Stimulated activated CD8-positive, alpha-beta memory T cell treated with anti-CD3 and anti-CD28 coated beads, Interleukin-15, amount 100 ng/mL, for 48 hours (primary cell): ENCODE data around the gene OR7A17.

ENCODE experiments used
- DNase-seq, 2 donors: peaks; one replicate each; pipeline ENCODE4 v3.0.0-alpha.2; 2020; ENCODE audit warnings: low read depth in 2 of 2

Gene OR7A17

DNA sequence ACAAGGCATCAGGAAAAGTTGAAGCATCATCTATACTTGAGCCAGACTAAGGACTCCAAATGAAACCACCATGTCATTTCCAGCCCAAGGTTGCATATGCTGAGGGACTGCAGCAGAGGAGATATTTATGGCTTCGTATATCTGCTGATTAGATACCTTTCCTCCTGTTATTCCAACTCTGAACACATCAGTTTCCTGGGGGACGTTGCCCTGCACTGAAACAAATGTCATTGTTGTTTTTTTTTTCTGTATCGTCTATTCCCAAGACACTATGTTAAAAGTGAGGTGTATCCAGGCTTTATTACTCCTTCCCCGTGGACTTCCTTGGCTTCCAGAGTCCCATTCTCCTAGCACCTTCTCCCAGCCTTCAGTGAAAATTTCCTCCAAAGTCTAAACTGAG is at the start of gene OR7A17:
Gene OR7A17 (minus strand): TSS at position 101 of the 400 bp plus-strand sequence. CDS start 4,777 bp downstream, outside the sequence.
- DNase-seq, result no peak

DNA sequence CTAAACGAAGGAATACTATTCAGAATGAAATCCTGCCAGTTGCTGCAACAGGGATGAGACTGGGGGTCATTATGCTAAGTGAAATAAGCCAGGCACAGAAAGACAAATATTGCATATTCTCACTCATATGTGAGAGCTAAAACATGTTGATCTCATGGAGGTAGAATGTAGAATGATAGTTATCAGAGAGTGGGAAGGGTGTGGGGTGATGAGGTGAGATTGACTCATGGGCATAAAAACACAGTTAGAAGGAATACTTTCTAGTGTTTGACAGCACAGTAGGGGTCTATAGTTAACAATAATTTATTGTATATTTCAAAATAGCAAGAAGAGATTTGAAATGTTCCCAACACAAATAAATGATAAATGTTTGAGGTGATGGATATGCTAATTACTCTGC is 47.6 kb upstream of the OR7A17 start:
- DNase-seq, result no peak

- no peak for DNase-seq
These were observed 30.9 kb upstream of the OR7A17 start for GRCh38 chr19:14916848-14917247.

- DNase-seq, result no peak
These were observed 29.2 kb upstream of the OR7A17 start for GRCh38 chr19:14915116-14915515.

DNA sequence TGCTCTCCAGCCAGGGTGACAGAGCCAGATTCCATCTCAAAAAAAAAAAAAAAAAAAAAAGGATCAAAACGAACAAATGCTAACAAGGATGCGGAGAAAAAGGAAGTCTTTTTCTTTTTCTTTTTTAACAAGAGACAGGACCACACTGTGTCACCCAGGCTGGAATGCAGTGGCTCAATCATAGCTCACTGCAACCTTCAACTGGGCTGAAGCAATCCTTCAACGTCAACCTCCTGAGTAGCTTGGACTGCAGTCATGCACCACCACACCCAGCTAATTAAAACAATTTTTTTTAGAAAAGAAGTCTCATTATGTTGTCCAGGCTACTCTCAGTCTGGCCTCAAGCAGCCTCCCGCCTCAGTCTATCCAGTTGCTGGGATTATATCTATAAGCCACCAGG is 20.8 kb upstream of the OR7A17 start:
- no peak for DNase-seq

DNA sequence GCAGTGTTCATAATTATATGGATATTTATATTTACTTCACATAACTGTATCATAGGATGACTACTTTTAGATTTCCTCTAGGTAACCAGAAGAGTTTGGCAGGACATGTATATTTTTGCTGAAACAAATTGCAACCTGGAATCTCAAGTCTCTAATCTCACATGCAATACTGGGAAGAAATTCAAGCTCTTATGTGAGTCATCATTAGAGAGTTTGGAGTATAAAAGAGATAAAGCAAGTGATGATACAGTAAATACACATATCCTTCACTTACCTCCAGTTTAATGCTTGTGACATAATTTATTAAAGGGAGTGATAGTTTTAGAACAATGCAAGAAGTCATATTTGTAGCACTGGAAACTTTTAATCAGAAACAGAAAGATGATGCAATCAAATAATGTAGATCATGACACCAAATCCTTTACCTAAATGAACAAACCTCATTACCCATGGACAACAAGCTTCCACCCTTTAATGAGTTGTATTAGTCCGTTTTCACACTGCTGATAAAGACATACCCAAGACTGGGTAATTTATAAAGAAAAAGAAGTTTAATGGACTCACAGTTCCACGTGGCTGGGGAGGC is 15.8 kb upstream of the OR7A17 start:
- no peak for DNase-seq

DNA sequence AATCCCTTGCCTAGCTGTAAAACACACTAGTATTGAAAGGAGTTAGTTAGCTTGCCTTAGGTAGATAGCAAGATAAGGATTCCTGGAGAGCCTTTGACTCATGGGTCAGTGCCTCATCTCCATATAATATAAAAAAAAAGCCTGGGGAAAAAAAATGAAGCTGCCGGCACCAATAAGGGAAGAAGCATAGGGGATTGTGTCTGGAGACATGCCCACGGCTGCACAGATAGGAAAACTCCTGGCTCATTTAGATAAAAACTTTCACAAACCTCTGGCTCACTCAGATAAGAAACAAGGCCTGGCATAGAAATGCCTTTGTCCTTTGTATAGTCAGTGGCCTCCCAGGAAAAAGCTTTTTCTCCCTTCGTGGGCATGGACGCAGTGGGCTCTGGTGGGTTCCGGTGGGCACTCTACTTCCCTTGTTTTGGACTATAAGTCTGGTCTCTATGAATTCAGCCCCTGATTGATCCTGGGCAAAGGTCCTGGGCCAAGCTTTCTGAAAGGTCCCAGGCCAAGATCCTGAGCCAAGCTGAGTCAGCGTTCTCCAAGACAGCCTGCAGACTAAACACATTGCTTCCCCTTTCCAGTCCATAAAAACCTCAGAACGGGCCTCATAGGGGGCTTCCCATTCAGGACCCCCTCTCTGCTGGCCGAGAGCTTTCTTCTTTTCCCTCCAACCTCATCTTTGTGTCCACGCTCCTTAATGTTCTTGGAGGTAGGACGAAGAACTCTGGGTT is 4.9 kb upstream of the OR7A17 start:
- no peak for DNase-seq

DNA sequence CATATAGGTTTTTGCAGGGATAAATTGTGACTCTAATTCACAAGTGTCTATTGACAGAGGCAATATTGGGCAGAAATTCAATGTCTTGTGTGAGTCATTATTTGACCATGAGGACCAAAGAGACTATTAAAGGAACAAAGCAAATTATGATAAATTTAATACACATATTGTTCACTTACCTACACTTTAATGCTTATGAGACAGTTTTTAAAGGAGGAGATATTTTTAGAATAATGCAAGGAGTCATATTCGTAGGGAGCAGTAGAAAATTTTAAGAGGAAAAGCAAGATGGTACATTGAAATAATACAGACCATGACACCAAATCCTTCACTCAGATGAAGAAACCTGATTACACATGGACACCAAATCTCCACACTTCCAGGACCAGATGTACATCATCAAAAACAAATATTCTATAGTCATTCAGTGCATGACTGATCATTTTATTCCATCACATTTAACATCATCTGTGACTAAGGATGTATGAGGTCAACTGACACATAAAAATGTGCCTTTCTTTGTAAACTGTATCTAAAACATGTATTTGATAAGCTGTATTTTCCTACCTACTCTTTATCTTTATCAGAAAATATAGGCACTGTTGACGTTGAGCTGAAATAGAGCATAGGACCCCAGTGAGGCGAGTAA is 4.2 kb upstream of the OR7A17 start:
- DNase-seq, result no peak

- DNase-seq, result no peak
These were observed 14.2 kb downstream of the OR7A17 start for GRCh38 chr19:14871619-14872230.

DNA sequence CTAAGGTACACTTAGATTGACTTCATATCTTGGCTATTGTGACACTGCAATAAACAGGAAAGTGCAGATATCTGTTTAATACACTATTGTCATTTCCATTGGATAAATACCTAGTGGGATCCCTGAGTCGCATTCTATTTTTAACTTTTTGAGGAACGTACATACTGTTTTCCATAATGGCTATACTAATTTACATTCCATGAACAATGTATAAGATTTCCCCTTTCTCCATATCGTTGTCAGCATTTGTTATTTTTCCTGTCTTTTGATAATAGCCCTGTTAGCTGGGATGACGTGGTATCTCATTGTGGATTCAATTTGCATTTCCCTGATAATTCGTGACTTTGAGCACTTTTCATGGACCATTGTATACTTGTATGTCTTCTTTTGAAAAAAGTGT is 17.4 kb downstream of the OR7A17 start:
- DNase-seq, result no peak

DNA sequence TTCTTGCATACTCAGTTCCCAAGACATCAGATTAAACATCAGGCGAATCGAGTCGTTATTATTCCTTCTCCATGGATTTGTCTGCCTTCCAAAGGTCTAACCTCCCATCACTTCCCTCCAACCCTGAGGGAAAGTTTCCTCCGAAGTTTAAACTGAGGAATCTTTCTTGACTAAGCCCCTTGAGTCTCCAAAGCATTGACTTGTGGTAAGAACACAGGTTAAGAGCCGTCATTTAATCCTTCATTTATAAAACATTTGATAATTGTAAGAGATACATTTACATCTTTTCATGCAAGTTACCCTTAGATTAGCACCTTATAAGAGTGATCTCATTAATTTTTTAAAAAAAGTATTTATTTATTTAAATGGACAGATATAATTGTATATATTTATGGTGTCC is 37.1 kb downstream of the OR7A17 start, which contains the start of gene OR7A10:
Gene OR7A10 (minus strand): TSS at position 101 of the 400 bp plus-strand sequence. CDS start 7,045 bp downstream, outside the sequence.
- DNase-seq, result no peak

GRCh38 chr19:14843578-14843977 is 42.4 kb downstream of the OR7A17 start:
- no peak for DNase-seq

DNA sequence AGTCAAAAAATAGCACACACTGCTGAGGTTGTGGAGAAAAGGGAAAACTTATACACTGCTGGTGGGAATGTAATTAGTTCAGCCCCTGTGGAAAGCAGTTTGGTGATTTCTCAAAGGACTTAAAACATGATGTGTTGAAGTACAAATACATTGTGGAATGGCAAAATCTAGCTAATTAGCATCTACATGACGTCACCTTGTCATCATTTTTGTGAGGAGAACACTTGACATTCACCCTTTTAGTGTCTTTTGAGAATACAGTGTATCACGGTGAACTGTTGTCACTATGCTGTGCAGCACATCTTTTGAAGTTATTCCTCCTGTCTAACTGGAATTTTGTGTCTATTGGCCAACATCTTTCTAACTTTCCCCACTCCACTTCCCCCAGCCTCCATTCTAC is 42.8 kb downstream of the OR7A17 start:
- no peak for DNase-seq

GRCh38 chr19:14840206-14840605 is 45.7 kb downstream of the OR7A17 start:
- DNase-seq, result no peak

DNA sequence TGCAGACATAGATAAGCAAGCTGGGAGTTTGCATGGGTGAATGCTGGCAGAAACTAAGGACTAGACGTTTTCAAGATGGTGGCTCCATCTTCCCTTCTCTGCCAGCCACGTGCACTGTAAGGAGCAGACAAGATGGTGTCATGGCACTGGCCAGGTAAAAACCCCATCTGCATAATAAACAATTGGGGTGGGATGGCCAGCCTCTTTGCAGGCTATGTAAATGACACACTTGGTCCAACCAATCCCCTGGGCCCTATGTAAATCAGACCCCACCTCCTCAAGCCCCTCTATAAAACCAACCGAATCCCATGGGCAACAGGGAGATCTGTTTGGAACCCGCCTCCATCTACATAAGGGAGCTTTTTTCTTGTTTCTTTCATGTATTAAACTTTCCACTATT is 48.5 kb downstream of the OR7A17 start:
- no peak for DNase-seq

DNA sequence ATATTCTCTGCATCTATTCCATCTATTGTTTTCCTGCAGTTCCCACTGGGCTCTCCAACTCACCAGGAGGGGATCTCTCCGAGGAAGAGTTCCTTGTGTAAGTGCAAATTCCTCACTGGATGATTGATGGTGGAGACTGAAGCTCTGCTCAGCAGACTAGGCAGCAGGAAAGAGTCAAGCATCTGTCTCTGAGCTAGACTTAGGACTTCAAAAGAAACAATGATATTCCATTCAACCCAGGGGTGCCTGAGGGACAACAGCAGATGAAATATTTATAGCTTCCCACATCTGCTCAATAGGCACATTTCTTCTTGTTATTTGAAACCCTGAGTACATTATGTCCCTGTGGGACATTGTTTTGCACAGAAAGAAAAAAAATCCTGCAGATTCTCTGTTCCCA is 50.9 kb downstream of the OR7A17 start, which contains the start of the genes OR7A5 and OR7C1:
Gene OR7A5 (minus strand): TSS at position 175 of the 400 bp plus-strand sequence. CDS start 6,944 bp downstream, outside the sequence.
Gene OR7C1 (minus strand): TSS at position 175 of the 400 bp plus-strand sequence. CDS start 35,049 bp downstream, outside the sequence.
- DNase-seq, result no peak

- no peak for DNase-seq
These were observed 55.2 kb downstream of the OR7A17 start for GRCh38 chr19:14830702-14831101.
